IPS-15b (cell line): ENCODE results near the gene ADSS1.

ENCODE experiments used
- H3K27me3 ChIP-seq: one replicate; pipeline ENCODE4 v1.6.1; 2013; ENCODE audit warnings: low read length; ENCODE audit not compliant: control insufficient read depth, insufficient read depth
- H3K36me3 ChIP-seq: one replicate; pipeline ENCODE4 v1.6.1; 2013; ENCODE audit warnings: low read length; ENCODE audit not compliant: control insufficient read depth, insufficient read depth
- H3K4me1 ChIP-seq: one replicate; pipeline ENCODE4 v1.6.1; 2013; ENCODE audit warnings: mild to moderate bottlenecking, low read length; ENCODE audit not compliant: control insufficient read depth, insufficient read depth
- H3K4me3 ChIP-seq: one replicate; pipeline ENCODE4 v1.5.1; 2013; ENCODE audit warnings: low read depth, low read length
- H3K9ac ChIP-seq: one replicate; pipeline ENCODE4 v1.6.1; 2013; ENCODE audit warnings: low read depth, mild to moderate bottlenecking, low read length
- H3K9me3 ChIP-seq: one replicate; pipeline ENCODE4 v1.6.1; 2013; ENCODE audit warnings: mild to moderate bottlenecking, low read length; ENCODE audit not compliant: control insufficient read depth, insufficient read depth

ADSS1 gene

GRCh38 chr14:104705340-104706047 lies 18.5 kb upstream of the ADSS1 start:
- Histone ChIP-seq H3K9me3 (peaks cover 3% of the 10 kb centered on the region), H3K27me3 (no peaks in the 10 kb centered on the region), H3K4me3 (no peak overlapping the region), H3K9ac (no peak overlapping the region), H3K4me1 (peaks cover 3% of the 10 kb centered on the region), H3K36me3 (peaks cover 45% of the 10 kb centered on the region)

GRCh38 chr14:104706733-104707607 lies 17.1 kb upstream of the ADSS1 start:
- no peaks in the 10 kb centered on the region for H3K27me3 ChIP-seq
- peaks cover 54% of the 10 kb centered on the region for H3K36me3 ChIP-seq
- H3K9ac ChIP-seq: no peak overlapping the region
- H3K4me1 ChIP-seq: peaks cover 3% of the 10 kb centered on the region
- peaks cover 3% of the 10 kb centered on the region for H3K9me3 ChIP-seq
- H3K4me3 ChIP-seq: no peak overlapping the region

- H3K9me3 ChIP-seq: peaks cover 3% of the 10 kb centered on the region
- H3K4me3 ChIP-seq: no peak overlapping the region
- H3K36me3 ChIP-seq: peaks cover 53% of the 10 kb centered on the region
- H3K9ac ChIP-seq: no peak overlapping the region
- peaks cover 3% of the 10 kb centered on the region for H3K4me1 ChIP-seq
- no peaks in the 10 kb centered on the region for H3K27me3 ChIP-seq
Measured at GRCh38 chr14:104707608-104708595, 16.1 kb upstream of the ADSS1 start.

- H3K27me3 ChIP-seq: no peaks in the 10 kb centered on the region
- H3K36me3 ChIP-seq: peaks cover 52% of the 10 kb centered on the region
- peaks cover 3% of the 10 kb centered on the region for H3K4me1 ChIP-seq
- peaks cover 3% of the 10 kb centered on the region for H3K9me3 ChIP-seq
- no peak overlapping the region for H3K9ac ChIP-seq
- no peak overlapping the region for H3K4me3 ChIP-seq
Measured at GRCh38 chr14:104708606-104709268, 15.3 kb upstream of the ADSS1 start.

- H3K9me3 ChIP-seq: peaks cover 3% of the 10 kb centered on the region
- peaks cover 3% of the 10 kb centered on the region for H3K4me1 ChIP-seq
- H3K36me3 ChIP-seq: peaks cover 52% of the 10 kb centered on the region
- no peaks in the 10 kb centered on the region for H3K27me3 ChIP-seq
- H3K9ac ChIP-seq: no peak overlapping the region
- no peak overlapping the region for H3K4me3 ChIP-seq
Measured at GRCh38 chr14:104709387-104710039, 14.5 kb upstream of the ADSS1 start.

- Histone ChIP-seq H3K27me3 (no peaks in the 10 kb centered on the region), H3K4me1 (peaks cover 3% of the 10 kb centered on the region), H3K9me3 (no peaks in the 10 kb centered on the region), H3K4me3 (no peak overlapping the region), H3K9ac (no peak overlapping the region), H3K36me3 (peaks cover 51% of the 10 kb centered on the region)
Measured at GRCh38 chr14:104710071-104710735, 13.8 kb upstream of the ADSS1 start.

- H3K9me3 ChIP-seq: no peaks in the 10 kb centered on the region
- no peaks in the 10 kb centered on the region for H3K4me1 ChIP-seq
- H3K4me3 ChIP-seq: no peak overlapping the region
- H3K9ac ChIP-seq: no peak overlapping the region
- no peaks in the 10 kb centered on the region for H3K27me3 ChIP-seq
- peaks cover 59% of the 10 kb centered on the region for H3K36me3 ChIP-seq
Measured at GRCh38 chr14:104712881-104713734, 10.9 kb upstream of the ADSS1 start.

GRCh38 chr14:104714066-104714465 lies 10.0 kb upstream of the ADSS1 start:
- H3K4me3 ChIP-seq: no peak overlapping the region
- H3K4me1 ChIP-seq: no peaks in the 10 kb centered on the region
- peaks cover 57% of the 10 kb centered on the region for H3K36me3 ChIP-seq
- no peak overlapping the region for H3K9ac ChIP-seq
- H3K27me3 ChIP-seq: no peaks in the 10 kb centered on the region
- H3K9me3 ChIP-seq: no peaks in the 10 kb centered on the region

- H3K9ac ChIP-seq: no peak overlapping the region
- peaks cover 57% of the 10 kb centered on the region for H3K36me3 ChIP-seq
- no peaks in the 10 kb centered on the region for H3K27me3 ChIP-seq
- H3K4me3 ChIP-seq: no peak overlapping the region
- no peaks in the 10 kb centered on the region for H3K4me1 ChIP-seq
- no peaks in the 10 kb centered on the region for H3K9me3 ChIP-seq
Measured at GRCh38 chr14:104714681-104715080, 9.3 kb upstream of the ADSS1 start.

GRCh38 chr14:104715416-104715815 lies 8.6 kb upstream of the ADSS1 start:
- Histone ChIP-seq H3K36me3 (peaks cover 53% of the 10 kb centered on the region), H3K27me3 (no peaks in the 10 kb centered on the region), H3K9me3 (no peaks in the 10 kb centered on the region), H3K9ac (no peak overlapping the region), H3K4me1 (no peaks in the 10 kb centered on the region), H3K4me3 (no peak overlapping the region)
